Measurements from ENCODE around the gene C2orf81.

- TF ChIP-seq, protein P1, sequence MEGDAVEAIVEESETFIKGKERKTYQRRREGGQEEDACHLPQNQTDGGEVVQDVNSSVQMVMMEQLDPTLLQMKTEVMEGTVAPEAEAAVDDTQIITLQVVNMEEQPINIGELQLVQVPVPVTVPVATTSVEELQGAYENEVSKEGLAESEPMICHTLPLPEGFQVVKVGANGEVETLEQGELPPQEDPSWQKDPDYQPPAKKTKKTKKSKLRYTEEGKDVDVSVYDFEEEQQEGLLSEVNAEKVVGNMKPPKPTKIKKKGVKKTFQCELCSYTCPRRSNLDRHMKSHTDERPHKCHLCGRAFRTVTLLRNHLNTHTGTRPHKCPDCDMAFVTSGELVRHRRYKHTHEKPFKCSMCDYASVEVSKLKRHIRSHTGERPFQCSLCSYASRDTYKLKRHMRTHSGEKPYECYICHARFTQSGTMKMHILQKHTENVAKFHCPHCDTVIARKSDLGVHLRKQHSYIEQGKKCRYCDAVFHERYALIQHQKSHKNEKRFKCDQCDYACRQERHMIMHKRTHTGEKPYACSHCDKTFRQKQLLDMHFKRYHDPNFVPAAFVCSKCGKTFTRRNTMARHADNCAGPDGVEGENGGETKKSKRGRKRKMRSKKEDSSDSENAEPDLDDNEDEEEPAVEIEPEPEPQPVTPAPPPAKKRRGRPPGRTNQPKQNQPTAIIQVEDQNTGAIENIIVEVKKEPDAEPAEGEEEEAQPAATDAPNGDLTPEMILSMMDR (IDR thresholded peaks at IDR 0.05; ENCODE audit: low read length) = no peak
- no peak for TF ChIP-seq EZH2phosphoT487 (IDR thresholded peaks at IDR 0.05; ENCODE audit: low read length)
Measured at GRCh38 chr2:74438248-74438647, 16.8 kb upstream of the C2orf81 start.

Data from MM.1S (cell line).